Measurements from ENCODE around the gene PCNX2. TPM values are rescaled to one million over a fixed set of nuclear protein-coding genes. Genes with fewer than 3 reads are reported as not detected.

The PCNX2 gene
- total RNA-seq, 1 donor from 2014 or later = 33.6 TPM

DNA sequence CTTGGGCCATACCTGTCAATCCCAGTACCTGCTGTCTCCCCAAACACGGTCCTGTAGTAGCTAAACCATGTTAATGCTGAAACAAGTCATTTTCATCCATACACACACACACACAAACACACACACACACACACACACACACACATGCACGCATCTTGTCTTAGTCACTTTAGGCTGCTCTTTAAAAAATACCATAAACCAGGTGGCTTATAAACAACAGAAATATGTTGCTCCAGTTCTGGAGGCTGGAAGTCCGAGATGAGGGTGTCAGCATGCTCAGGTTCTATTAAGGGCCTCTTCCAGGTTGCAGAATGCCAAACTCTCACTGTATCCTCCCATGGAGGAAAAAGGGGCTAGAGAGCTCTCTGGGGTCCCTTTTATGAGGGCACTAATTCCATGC lies 215.2 kb downstream of the PCNX2 start:
- TF ChIP-seq, protein P1, sequence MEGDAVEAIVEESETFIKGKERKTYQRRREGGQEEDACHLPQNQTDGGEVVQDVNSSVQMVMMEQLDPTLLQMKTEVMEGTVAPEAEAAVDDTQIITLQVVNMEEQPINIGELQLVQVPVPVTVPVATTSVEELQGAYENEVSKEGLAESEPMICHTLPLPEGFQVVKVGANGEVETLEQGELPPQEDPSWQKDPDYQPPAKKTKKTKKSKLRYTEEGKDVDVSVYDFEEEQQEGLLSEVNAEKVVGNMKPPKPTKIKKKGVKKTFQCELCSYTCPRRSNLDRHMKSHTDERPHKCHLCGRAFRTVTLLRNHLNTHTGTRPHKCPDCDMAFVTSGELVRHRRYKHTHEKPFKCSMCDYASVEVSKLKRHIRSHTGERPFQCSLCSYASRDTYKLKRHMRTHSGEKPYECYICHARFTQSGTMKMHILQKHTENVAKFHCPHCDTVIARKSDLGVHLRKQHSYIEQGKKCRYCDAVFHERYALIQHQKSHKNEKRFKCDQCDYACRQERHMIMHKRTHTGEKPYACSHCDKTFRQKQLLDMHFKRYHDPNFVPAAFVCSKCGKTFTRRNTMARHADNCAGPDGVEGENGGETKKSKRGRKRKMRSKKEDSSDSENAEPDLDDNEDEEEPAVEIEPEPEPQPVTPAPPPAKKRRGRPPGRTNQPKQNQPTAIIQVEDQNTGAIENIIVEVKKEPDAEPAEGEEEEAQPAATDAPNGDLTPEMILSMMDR (IDR thresholded peaks at IDR 0.05; ENCODE audit: unreplicated experiment) = no peak
- no peak overlapping the region for H3K4me3 Mint-ChIP-seq (ENCODE audit: low read depth)

GRCh38 chr1:233079574-233079973 lies 216.0 kb downstream of the PCNX2 start:
- peaks cover 3% of the 10 kb centered on the region for H3K36me3 Mint-ChIP-seq (ENCODE audit: insufficient read depth)
- no peaks in the 10 kb centered on the region for H3K4me1 Mint-ChIP-seq (ENCODE audit: low read depth)
- no peaks in the 10 kb centered on the region for H3K9me3 Mint-ChIP-seq (ENCODE audit: low read depth)
- H3K27ac Mint-ChIP-seq = no peak overlapping the region
- H3K27me3 Mint-ChIP-seq = no peaks in the 10 kb centered on the region
- DNase-seq (ENCODE audit: low spot score, unreplicated experiment) = no peak
- no peak overlapping the region for H3K4me3 Mint-ChIP-seq (ENCODE audit: low read depth)
- TF ChIP-seq, protein P1 (IDR thresholded peaks at IDR 0.05; ENCODE audit: unreplicated experiment) = no peak

More for the DNA sequence above, 215.2 kb downstream of the PCNX2 start:
- Mint-ChIP-seq H3K9me3 (ENCODE audit: low read depth) (no peaks in the 10 kb centered on the region), H3K4me1 (ENCODE audit: low read depth) (no peaks in the 10 kb centered on the region), H3K36me3 (ENCODE audit: insufficient read depth) (peaks cover 1% of the 10 kb centered on the region), H3K27me3 (no peaks in the 10 kb centered on the region), H3K27ac (no peak overlapping the region)
- no peak for DNase-seq (ENCODE audit: low spot score, unreplicated experiment)

DNA sequence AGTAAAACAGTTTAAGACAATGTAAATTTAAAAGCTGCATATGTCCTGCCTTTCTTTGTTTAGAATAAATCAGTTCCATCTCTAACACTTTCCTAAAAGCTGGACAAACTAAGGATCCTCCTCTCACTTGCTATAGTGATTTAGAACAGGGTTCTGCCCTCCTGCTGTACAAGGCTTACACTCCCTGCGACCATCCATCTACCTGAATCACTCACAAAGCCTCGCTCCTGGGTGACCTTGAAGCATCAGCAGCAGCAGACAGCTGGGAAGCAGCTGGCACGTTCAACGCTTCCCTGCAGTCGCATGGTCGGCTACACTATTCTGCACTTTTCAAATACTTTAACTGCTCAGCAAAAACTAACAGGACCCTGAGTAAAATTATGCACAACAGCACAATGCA lies 217.1 kb downstream of the PCNX2 start:
- H3K27ac Mint-ChIP-seq = no peak overlapping the region
- H3K4me3 Mint-ChIP-seq (ENCODE audit: low read depth) = no peak overlapping the region
- TF ChIP-seq, protein P1 (IDR thresholded peaks at IDR 0.05; ENCODE audit: unreplicated experiment) = no peak
- no peaks in the 10 kb centered on the region for H3K4me1 Mint-ChIP-seq (ENCODE audit: low read depth)
- no peaks in the 10 kb centered on the region for H3K9me3 Mint-ChIP-seq (ENCODE audit: low read depth)
- DNase-seq (ENCODE audit: low spot score, unreplicated experiment) = no peak
- peaks cover 5% of the 10 kb centered on the region for H3K36me3 Mint-ChIP-seq (ENCODE audit: insufficient read depth)
- H3K27me3 Mint-ChIP-seq = no peaks in the 10 kb centered on the region

DNA sequence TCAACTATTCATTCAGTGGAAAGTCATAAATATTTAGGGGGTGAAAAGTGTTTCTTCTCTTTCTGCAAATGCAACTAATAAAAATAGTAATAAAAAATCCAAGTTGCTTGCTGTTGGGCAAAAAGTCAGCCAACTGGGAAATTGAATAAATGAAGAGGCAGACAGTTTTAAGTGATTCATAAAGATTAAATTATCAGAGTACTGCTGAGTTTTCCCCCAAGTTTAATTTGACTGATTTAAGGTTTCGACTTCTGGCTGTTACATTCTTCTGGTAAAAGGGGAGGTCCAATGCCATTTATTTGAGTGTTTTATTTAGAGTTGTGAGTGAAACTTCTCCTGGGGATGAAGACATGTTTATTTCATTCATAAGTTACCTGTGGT lies 219.6 kb downstream of the PCNX2 start:
- H3K4me3 Mint-ChIP-seq (ENCODE audit: low read depth) = no peak overlapping the region
- peaks cover 9% of the 10 kb centered on the region for H3K36me3 Mint-ChIP-seq (ENCODE audit: insufficient read depth)
- H3K27ac Mint-ChIP-seq = no peak overlapping the region
- no peak for DNase-seq (ENCODE audit: low spot score, unreplicated experiment)
- peaks cover 6% of the 10 kb centered on the region for H3K9me3 Mint-ChIP-seq (ENCODE audit: low read depth)
- no peaks in the 10 kb centered on the region for H3K27me3 Mint-ChIP-seq
- no peaks in the 10 kb centered on the region for H3K4me1 Mint-ChIP-seq (ENCODE audit: low read depth)
- TF ChIP-seq, protein P1 (IDR thresholded peaks at IDR 0.05; ENCODE audit: unreplicated experiment) = no peak

DNA sequence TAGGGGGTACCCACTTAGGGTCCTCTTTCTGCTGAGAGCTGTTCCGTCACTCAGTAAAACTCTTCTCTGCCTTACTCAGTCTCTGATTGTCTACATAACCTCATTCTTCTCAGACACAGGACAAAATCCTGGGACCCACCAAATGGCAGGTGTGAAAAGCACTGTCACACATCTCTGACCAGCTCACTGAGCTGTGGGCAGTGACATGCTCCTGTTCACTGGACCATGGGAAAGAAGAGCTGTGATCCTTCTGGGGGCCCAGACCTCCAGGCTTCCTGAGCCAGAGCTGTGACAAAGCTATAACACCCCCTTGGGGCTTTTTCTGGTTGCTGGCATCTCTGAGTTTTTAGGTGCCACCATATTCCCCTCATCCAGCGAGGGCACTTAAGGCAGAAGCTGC lies 229.4 kb downstream of the PCNX2 start:
- peaks cover 19% of the 10 kb centered on the region for H3K4me1 Mint-ChIP-seq (ENCODE audit: low read depth)
- peaks cover 6% of the 10 kb centered on the region for H3K36me3 Mint-ChIP-seq (ENCODE audit: insufficient read depth)
- H3K4me3 Mint-ChIP-seq (ENCODE audit: low read depth) = no peak overlapping the region
- peak overlapping the region; percentile 6 for H3K27ac Mint-ChIP-seq
- DNase-seq (ENCODE audit: low spot score, unreplicated experiment) = no peak
- no peaks in the 10 kb centered on the region for H3K27me3 Mint-ChIP-seq
- H3K9me3 Mint-ChIP-seq (ENCODE audit: low read depth) = peaks cover 7% of the 10 kb centered on the region
- TF ChIP-seq, protein P1 (IDR thresholded peaks at IDR 0.05; ENCODE audit: unreplicated experiment) = no peak

Data from progenitor cell of endocrine pancreas (in vitro differentiated cells).